Hypothalamus (tissue), 51 donors: ENCODE results near the gene PPP1R3C.

Experiments used
- DNase-seq, 51 donors: peaks; one replicate each; lab custom pipeline; 2025; lab: John Stamatoyannopoulos, UW

The PPP1R3C gene

GRCh38 chr10:91632671-91633550 is at the start of gene PPP1R3C:
Gene PPP1R3C, minus strand, starts transcription at chr10:91633071. Its CDS starts 102 bp downstream, at chr10:91632969.
- peak; percentile 37 to 96 (median 87) for DNase-seq

GRCh38 chr10:91681361-91682276 is 48.7 kb upstream of the PPP1R3C start:
- DNase-seq = peak in 22 of 51 donors; percentile 1 to 80 (median 12)

GRCh38 chr10:91680487-91680886 is 47.6 kb upstream of the PPP1R3C start:
- DNase-seq = no peak

GRCh38 chr10:91679296-91679695 is 46.4 kb upstream of the PPP1R3C start:
- no peak for DNase-seq

GRCh38 chr10:91677911-91678310 is 45.0 kb upstream of the PPP1R3C start:
- DNase-seq = no peak

GRCh38 chr10:91672021-91672608 is 39.2 kb upstream of the PPP1R3C start:
- DNase-seq = no peak

- DNase-seq = no peak
Measured at GRCh38 chr10:91668913-91669312, 36.0 kb upstream of the PPP1R3C start.

- DNase-seq = no peak
Measured at GRCh38 chr10:91665842-91666241, 33.0 kb upstream of the PPP1R3C start.

GRCh38 chr10:91664426-91664825 is 31.6 kb upstream of the PPP1R3C start:
- no peak for DNase-seq

- DNase-seq = no peak
Measured at GRCh38 chr10:91662993-91663392, 30.1 kb upstream of the PPP1R3C start.

- no peak for DNase-seq
Measured at GRCh38 chr10:91653219-91653870, 20.5 kb upstream of the PPP1R3C start.

GRCh38 chr10:91652364-91652763 is 19.5 kb upstream of the PPP1R3C start:
- DNase-seq = no peak

- DNase-seq = no peak
Measured at GRCh38 chr10:91643700-91644099, 10.8 kb upstream of the PPP1R3C start.

GRCh38 chr10:91642831-91643692 is 10.2 kb upstream of the PPP1R3C start:
- no peak for DNase-seq

- DNase-seq = no peak
Measured at GRCh38 chr10:91636892-91637291, 4.0 kb upstream of the PPP1R3C start.

GRCh38 chr10:91635401-91636400 is 2.8 kb upstream of the PPP1R3C start:
- peak in 31 of 51 donors; percentile 2 to 76 (median 40) for DNase-seq

- DNase-seq = no peak
Measured at GRCh38 chr10:91634898-91635297, 2.0 kb upstream of the PPP1R3C start.

GRCh38 chr10:91634246-91634645 is 1.4 kb upstream of the PPP1R3C start:
- no peak for DNase-seq
